Measurements from ENCODE around the gene AMFR.
A peak's percentile ranks its signal among the peaks of the same experiment; 100 is the strongest.

The AMFR gene

GRCh38 chr16:56362706-56363105 is 62.6 kb downstream of the AMFR start:
- DNase-seq (ENCODE audit: low spot score), result no peak
- H3K27ac ChIP-seq, result peak overlapping the region; percentile 5; the same call in 1 of the 2 replicates
- POLR2A ChIA-PET (ENCODE audit: low non-redundant PET), result no interaction called here
- CTCF ChIA-PET, result no interaction called here
- TF ChIP-seq, protein P1, sequence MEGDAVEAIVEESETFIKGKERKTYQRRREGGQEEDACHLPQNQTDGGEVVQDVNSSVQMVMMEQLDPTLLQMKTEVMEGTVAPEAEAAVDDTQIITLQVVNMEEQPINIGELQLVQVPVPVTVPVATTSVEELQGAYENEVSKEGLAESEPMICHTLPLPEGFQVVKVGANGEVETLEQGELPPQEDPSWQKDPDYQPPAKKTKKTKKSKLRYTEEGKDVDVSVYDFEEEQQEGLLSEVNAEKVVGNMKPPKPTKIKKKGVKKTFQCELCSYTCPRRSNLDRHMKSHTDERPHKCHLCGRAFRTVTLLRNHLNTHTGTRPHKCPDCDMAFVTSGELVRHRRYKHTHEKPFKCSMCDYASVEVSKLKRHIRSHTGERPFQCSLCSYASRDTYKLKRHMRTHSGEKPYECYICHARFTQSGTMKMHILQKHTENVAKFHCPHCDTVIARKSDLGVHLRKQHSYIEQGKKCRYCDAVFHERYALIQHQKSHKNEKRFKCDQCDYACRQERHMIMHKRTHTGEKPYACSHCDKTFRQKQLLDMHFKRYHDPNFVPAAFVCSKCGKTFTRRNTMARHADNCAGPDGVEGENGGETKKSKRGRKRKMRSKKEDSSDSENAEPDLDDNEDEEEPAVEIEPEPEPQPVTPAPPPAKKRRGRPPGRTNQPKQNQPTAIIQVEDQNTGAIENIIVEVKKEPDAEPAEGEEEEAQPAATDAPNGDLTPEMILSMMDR (conservative IDR thresholded peaks at IDR 0.05; ENCODE audit: low read depth), result no peak

DNA sequence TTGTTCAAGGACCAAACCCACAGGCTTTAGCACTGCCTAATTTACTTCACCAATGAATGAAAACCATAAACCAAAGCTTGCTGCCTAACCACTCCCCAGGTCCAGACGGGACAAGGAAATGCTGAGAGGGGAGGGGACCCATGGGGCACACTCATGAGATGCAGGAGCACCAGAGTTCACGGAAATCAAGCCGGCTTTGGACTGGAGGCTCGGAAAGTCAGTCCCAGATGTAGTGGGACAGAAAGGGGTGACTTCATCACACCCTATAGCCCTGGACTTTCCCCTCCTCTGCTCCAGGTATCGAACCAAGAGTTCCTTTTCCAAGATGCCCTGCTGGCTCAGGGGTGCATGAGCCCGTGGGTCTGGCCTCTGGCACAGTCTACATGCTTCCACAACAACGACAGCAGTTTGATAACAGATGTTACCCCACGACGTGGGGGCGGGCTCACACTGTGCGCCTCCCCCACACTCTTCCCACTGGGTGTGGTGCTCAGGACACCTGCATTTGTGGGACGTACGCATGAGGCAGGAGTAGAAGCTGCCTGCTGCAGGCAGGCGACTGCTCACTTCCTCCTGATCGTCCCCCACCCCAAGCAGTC is 63.2 kb downstream of the AMFR start:
- ChIA-PET POLR2A (ENCODE audit: low non-redundant PET) (no interaction called here), CTCF (interaction anchor here (0.7 kb wide), 2 partner anchors 16 to 350 kb away, joined by 3 to 6 read pairs; no protein-coding TSS in a partner anchor)
- TF ChIP-seq, protein P1 (conservative IDR thresholded peaks at IDR 0.05; ENCODE audit: low read depth), result no peak
- H3K27ac ChIP-seq, result peak overlapping the region; percentile 5; the same call in 1 of the 2 replicates
- DNase-seq (ENCODE audit: low spot score), result no peak

DNA sequence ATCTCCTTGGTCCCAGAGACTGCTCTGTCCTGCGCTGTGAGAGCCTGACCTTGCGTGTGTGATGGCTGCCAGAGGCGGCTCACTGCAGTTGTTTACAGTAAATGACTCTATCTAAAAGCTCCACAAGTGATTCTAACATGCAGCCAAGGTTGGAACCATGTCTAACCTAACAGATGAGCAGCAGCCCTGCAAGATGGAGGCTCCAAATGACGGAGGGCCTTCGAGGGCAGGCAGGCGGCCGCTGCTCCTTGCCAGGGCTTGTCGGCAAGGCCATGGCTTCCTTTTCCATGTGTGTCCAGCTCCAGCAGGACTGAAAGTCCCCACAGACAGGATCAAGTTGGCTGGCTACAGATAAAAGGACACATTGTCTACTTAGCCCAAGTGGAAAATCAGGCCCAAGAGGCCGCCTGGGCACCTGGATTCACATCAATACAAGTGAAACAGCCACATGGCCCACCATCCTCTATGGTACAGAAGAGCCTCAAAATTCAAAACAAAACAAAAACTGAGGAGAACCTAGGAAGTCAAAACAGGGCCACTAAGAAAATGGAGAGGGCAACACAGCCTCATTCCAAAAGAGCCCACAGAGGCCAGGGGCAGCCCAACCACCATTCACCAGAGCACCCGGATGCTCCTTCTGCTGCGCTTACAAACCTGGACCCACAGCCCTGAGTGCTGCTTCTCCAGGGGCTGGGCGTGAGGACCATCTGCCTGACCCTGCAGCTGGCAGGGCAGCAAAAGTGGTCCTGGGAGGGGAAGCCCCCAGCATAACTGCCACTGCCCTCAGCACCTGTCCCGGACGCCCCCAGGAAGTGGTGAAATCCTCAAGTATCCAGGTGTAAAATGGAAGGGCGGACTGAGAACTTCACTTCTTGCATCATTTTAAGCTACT is 65.0 kb downstream of the AMFR start:
- ChIA-PET POLR2A (ENCODE audit: low non-redundant PET) (no interaction called here), CTCF (interaction anchor here (0.6 to 0.7 kb wide), 2 partner anchors 64 to 103 kb away, joined by 3 to 5 read pairs; no protein-coding TSS in a partner anchor)
- DNase-seq (ENCODE audit: low spot score), result no peak
- TF ChIP-seq, protein P1 (conservative IDR thresholded peaks at IDR 0.05; ENCODE audit: low read depth), result no peak
- H3K27ac ChIP-seq, result no peak overlapping the region

DNA sequence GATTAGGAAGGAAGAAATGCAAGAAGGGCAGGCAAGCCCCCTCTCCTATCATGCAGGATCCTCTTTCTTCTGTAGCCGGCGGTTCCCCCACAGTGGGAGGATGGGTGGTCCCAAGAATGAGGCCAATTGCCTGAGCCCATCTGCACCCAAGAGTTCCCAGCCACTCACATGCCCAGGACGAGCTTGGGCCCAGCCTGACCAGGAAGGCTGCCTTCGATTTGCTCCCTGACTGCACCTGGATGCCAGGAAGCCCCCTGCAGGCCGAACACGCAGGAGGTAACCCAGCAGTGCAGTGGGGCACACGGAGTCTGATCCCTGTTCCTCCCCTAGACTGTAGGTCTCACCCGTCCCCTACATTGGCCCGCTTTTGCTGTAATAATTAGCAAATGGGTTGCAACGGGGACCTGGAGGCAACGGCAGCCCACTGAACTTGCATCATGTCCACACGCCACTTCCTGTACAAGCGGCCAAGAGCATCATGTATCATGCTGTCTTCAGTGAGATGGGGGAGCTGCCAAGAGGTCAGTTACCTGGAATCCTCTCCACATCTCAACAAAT is 67.5 kb downstream of the AMFR start:
- no peak for DNase-seq (ENCODE audit: low spot score)
- CTCF ChIA-PET, result interaction anchor here (0.7 to 3.0 kb wide), 4 partner anchors 11 to 74 kb away, joined by 3 to 53 read pairs (median 11); no protein-coding TSS in a partner anchor
- TF ChIP-seq, protein P1 (conservative IDR thresholded peaks at IDR 0.05; ENCODE audit: low read depth), result no peak
- POLR2A ChIA-PET (ENCODE audit: low non-redundant PET), result no interaction called here
- H3K27ac ChIP-seq, result peak overlapping the region; percentile 38; the same call in 1 of the 2 replicates

DNA sequence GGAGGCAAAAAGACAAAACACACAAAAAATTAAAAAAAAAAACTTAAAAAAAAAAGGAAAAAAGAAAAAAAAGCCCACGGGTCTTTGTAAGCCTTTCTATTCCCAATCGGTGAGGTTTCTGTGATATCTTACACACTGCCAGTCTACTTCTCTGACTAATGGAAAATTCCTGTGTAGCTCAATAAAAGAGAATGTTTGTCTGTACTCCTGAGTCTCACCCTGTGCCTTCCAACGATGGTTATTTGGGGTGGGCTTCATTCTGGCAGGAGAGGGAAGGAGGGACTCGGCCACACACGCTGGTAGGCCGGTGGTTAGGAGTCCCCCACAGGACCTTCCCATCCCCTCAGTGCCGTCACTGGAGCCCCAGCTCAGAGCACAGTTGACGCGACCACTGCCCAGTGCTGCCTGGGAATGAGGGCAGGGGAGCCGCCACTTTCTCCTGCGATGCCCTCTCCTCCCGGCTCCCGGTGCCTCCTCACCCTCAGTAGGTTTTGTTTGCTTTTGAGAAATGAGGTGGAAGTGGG is 68.0 kb downstream of the AMFR start:
- H3K27ac ChIP-seq, result peak overlapping the region; percentile 38; the same call in 1 of the 2 replicates
- TF ChIP-seq, protein P1 (conservative IDR thresholded peaks at IDR 0.05; ENCODE audit: low read depth), result no peak
- CTCF ChIA-PET, result interaction anchor here (0.7 to 3.0 kb wide), 4 partner anchors 12 to 73 kb away, joined by 3 to 53 read pairs (median 11); no protein-coding TSS in a partner anchor
- peak; percentile 30 for DNase-seq (ENCODE audit: low spot score)
- POLR2A ChIA-PET (ENCODE audit: low non-redundant PET), result no interaction called here

Data from RWPE1 (cell line).